ENCODE measurements around the gene GRK5. TPM values are rescaled to one million over a fixed set of nuclear protein-coding genes. Genes with fewer than 3 reads are reported as not detected.

The GRK5 gene
- total and polyA plus RNA-seq, 8 donors, result 34.6 to 60.8 (median 54.5) TPM

DNA sequence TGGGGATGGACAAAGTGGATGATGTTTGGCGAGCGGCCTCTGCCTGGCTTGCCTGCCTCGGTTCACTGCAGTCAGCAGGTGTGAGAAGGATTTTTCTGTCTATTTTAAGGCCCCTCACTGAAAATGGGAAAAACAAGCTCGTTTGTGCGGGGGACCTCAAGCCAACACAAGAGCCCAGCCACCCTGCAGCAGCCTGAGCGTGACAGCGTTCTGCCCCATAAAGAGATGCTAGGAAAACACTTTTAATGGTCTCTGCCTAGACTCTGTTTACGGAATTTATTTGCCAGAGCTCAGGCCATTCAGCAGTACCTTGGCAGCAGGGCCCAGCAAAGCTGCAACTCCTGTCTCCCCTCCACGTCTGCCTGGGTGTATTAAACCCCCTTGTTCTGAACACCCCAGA is 131.7 kb downstream of the GRK5 start:
- H3K4me3 ChIP-seq, result no peak overlapping the region
- no peak overlapping the region for H3K27ac ChIP-seq
- H3K9me3 ChIP-seq, result no peaks in the 10 kb centered on the region
- no peak for ATAC-seq
- DNase-seq, result no peak
- no peaks in the 10 kb centered on the region for H3K36me3 ChIP-seq
- no peaks in the 10 kb centered on the region for H3K27me3 ChIP-seq
- TF ChIP-seq, protein P1, sequence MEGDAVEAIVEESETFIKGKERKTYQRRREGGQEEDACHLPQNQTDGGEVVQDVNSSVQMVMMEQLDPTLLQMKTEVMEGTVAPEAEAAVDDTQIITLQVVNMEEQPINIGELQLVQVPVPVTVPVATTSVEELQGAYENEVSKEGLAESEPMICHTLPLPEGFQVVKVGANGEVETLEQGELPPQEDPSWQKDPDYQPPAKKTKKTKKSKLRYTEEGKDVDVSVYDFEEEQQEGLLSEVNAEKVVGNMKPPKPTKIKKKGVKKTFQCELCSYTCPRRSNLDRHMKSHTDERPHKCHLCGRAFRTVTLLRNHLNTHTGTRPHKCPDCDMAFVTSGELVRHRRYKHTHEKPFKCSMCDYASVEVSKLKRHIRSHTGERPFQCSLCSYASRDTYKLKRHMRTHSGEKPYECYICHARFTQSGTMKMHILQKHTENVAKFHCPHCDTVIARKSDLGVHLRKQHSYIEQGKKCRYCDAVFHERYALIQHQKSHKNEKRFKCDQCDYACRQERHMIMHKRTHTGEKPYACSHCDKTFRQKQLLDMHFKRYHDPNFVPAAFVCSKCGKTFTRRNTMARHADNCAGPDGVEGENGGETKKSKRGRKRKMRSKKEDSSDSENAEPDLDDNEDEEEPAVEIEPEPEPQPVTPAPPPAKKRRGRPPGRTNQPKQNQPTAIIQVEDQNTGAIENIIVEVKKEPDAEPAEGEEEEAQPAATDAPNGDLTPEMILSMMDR (IDR thresholded peaks at IDR 0.05), result no peak
- peaks cover 0 to 30% of the 10 kb centered on the region in 2 donors for H3K4me1 ChIP-seq
- intact Hi-C loops (cut with DNase I), result no loop called here

- H3K9me3 ChIP-seq, result no peaks in the 10 kb centered on the region
- no peak overlapping the region for H3K4me3 ChIP-seq
- H3K27ac ChIP-seq, result peak overlapping the region in 1 of 2 donors; percentile 26
- H3K4me1 ChIP-seq, result peaks cover 0 to 23% of the 10 kb centered on the region in 2 donors
- H3K27me3 ChIP-seq, result no peaks in the 10 kb centered on the region
- TF ChIP-seq, protein P1 (IDR thresholded peaks at IDR 0.05), result no peak
- no peak for ATAC-seq
- DNase-seq, result no peak
- intact Hi-C loops (cut with DNase I), result no loop called here
- H3K36me3 ChIP-seq, result no peaks in the 10 kb centered on the region
Measured at GRCh38 chr10:119340893-119341458, 133.6 kb downstream of the GRK5 start.

DNA sequence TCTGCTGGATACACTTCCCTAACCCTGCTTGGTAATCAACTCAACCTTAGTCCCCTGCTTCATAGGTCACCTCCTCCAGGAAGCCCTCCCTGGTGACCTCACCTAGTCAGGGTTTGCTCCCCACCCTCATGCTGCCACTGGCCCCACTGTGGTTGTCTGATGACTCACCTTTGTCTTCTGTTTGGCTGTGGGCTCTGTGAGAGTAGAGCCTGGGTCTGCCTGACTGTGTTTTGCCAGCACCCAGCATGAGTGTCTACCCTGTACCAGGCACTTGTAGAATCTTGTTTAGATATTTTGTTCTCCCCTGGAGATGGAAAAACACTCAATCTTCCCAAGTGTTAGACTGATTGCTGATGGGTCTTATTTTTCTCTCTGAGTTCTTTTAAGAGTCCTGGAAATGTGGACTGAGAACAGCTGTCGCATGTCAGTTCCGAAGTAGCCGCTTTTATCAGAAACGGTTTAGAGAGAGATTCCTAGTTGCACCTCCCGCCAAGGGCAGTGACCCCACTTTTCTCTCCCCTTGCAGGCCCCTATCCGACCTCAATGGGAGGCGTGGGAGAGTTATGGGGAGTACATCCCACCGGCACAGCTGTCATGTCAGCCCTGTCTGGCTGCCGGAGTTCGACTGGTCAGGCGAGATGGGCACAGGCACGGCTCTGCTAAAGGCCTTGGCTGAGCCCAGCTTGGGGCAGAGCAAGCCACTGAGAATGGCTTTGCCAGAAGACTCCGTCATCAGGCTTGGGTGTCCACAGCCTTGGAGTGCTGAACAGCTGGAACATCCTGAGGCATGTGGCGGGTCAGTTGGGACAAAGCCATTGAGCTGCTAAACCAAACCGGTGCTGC is 134.3 kb downstream of the GRK5 start:
- peaks cover 0 to 21% of the 10 kb centered on the region in 2 donors for H3K4me1 ChIP-seq
- H3K4me3 ChIP-seq, result no peak overlapping the region
- no peaks in the 10 kb centered on the region for H3K9me3 ChIP-seq
- intact Hi-C loops (cut with DNase I), result no loop called here
- no peaks in the 10 kb centered on the region for H3K36me3 ChIP-seq
- H3K27ac ChIP-seq, result peak overlapping the region; percentile 3 to 26
- TF ChIP-seq, protein P1 (IDR thresholded peaks at IDR 0.05), result no peak
- no peaks in the 10 kb centered on the region for H3K27me3 ChIP-seq
- ATAC-seq (peak; percentile 54), DNase-seq (peak in 2 of 4 donors; percentile 80 to 91)

GRCh38 chr10:119342335-119342734 is 135.0 kb downstream of the GRK5 start:
- TF ChIP-seq, protein P1 (IDR thresholded peaks at IDR 0.05), result no peak
- Histone ChIP-seq H3K9me3 (no peaks in the 10 kb centered on the region), H3K27me3 (no peaks in the 10 kb centered on the region), H3K4me3 (no peak overlapping the region), H3K4me1 (peaks cover 0 to 21% of the 10 kb centered on the region in 2 donors), H3K27ac (no peak overlapping the region), H3K36me3 (no peaks in the 10 kb centered on the region)
- DNase-seq, result no peak
- intact Hi-C loops (cut with DNase I), result no loop called here
- ATAC-seq, result no peak

- Histone ChIP-seq H3K4me1 (peaks cover 0 to 21% of the 10 kb centered on the region in 2 donors), H3K4me3 (no peak overlapping the region), H3K27me3 (no peaks in the 10 kb centered on the region), H3K9me3 (no peaks in the 10 kb centered on the region), H3K27ac (no peak overlapping the region), H3K36me3 (no peaks in the 10 kb centered on the region)
- no peak for ATAC-seq
- TF ChIP-seq, protein P1 (IDR thresholded peaks at IDR 0.05), result no peak
- intact Hi-C loops (cut with DNase I), result no loop called here
- no peak for DNase-seq
Measured at GRCh38 chr10:119343011-119343601, 135.7 kb downstream of the GRK5 start.

Measured in left lung (tissue), 10 donors.